ENCODE data around the gene NTM.

The NTM gene

GRCh38 chr11:132052342-132052741 is 681.9 kb downstream of the NTM start:
- DNase-seq (ENCODE audit: insufficient read length, low spot score) = no peak
- FAIRE-seq = no peak
- TF ChIP-seq, protein P1, sequence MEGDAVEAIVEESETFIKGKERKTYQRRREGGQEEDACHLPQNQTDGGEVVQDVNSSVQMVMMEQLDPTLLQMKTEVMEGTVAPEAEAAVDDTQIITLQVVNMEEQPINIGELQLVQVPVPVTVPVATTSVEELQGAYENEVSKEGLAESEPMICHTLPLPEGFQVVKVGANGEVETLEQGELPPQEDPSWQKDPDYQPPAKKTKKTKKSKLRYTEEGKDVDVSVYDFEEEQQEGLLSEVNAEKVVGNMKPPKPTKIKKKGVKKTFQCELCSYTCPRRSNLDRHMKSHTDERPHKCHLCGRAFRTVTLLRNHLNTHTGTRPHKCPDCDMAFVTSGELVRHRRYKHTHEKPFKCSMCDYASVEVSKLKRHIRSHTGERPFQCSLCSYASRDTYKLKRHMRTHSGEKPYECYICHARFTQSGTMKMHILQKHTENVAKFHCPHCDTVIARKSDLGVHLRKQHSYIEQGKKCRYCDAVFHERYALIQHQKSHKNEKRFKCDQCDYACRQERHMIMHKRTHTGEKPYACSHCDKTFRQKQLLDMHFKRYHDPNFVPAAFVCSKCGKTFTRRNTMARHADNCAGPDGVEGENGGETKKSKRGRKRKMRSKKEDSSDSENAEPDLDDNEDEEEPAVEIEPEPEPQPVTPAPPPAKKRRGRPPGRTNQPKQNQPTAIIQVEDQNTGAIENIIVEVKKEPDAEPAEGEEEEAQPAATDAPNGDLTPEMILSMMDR (IDR thresholded peaks at IDR 0.05; ENCODE audit: insufficient read depth, missing control alignments) = no peak

DNA sequence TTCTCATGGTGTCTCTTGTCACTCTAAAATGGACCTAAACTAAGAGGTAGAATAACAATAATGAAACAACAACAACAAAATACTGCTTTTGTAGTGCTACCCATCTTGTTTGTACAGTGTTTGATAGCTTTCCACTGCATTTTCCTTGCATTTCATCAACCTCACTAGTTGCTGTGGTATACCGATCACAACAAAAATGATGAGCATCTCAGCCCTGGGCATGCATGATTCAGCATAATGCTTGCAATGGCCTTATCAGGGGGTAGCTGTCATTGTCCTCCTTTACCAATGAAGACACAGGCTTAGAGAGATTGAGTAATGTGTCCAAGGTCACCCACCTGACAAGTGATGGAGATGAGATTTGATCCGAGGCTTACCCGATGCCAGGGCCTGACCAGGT is 682.5 kb downstream of the NTM start:
- TF ChIP-seq, protein P1 (IDR thresholded peaks at IDR 0.05; ENCODE audit: insufficient read depth, missing control alignments) = no peak
- no peak for FAIRE-seq
- DNase-seq (ENCODE audit: insufficient read length, low spot score) = no peak

GRCh38 chr11:132054822-132055221 is 684.4 kb downstream of the NTM start:
- TF ChIP-seq, protein P1 (IDR thresholded peaks at IDR 0.05; ENCODE audit: insufficient read depth, missing control alignments) = no peak
- FAIRE-seq (no peak), DNase-seq (ENCODE audit: insufficient read length, low spot score) (no peak)

DNA sequence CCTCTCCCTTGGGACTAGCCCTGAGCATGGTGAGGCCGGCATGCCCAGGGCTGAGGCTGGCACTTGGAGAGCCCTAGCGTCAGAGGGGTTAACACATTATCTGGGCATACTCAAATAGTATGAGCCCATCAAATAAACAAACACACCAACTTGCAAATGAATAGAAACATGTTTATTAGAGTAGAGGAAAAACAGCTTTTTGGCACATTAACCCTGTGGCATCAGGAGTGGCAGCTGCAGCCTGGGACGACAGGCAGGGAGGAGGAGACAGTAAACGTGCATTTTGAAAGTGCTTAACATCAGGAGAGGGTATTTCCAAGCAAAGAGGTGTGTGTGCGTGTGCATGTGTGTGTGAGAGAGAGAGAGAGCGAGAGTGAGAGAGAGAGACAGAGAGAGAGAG is 684.9 kb downstream of the NTM start:
- TF ChIP-seq, protein P1 (IDR thresholded peaks at IDR 0.05; ENCODE audit: insufficient read depth, missing control alignments) = no peak
- DNase-seq (ENCODE audit: insufficient read length, low spot score) = no peak
- no peak for FAIRE-seq

DNA sequence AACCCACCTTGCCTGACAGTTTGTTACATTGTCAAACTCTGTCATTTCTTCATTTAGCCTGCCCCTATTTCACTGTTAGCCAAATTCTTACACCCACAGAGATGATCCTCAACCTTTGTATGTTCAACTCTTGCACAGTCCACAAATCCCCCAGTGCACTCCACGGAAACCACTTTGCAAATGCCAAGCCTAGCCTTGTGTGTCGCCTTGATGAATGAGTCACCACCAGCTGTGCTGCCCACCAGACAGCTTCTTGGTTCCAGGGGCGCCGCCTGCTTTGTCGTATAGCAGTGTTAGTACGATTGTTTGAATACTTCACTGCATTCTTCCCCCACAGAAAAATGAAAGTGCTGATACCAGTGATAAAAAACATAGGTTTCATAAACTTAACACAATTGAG is 686.3 kb downstream of the NTM start:
- TF ChIP-seq, protein P1 (IDR thresholded peaks at IDR 0.05; ENCODE audit: insufficient read depth, missing control alignments) = no peak
- DNase-seq (ENCODE audit: insufficient read length, low spot score) (no peak), FAIRE-seq (no peak)

DNA sequence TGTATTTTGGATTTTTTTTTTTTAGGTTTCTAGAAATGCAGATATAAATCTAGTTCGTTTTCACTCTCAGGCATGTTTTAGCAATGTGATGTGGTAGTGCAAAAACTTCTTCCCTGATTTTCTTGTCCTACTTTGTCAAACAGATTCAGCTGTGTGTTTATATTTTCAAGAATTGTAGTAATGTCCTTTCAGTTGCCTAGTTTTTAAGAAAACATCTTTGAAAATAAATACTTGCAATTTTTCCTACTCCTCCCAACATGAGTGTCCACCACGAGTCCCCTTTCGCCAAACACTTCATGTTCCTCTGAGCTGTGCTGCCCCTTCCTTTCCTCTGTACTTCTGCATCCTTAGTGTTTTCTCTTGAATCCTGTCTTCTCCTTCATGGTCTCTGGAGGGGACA is 686.9 kb downstream of the NTM start:
- TF ChIP-seq, protein P1 (IDR thresholded peaks at IDR 0.05; ENCODE audit: insufficient read depth, missing control alignments) = no peak
- FAIRE-seq = no peak
- DNase-seq (ENCODE audit: insufficient read length, low spot score) = no peak

DNA sequence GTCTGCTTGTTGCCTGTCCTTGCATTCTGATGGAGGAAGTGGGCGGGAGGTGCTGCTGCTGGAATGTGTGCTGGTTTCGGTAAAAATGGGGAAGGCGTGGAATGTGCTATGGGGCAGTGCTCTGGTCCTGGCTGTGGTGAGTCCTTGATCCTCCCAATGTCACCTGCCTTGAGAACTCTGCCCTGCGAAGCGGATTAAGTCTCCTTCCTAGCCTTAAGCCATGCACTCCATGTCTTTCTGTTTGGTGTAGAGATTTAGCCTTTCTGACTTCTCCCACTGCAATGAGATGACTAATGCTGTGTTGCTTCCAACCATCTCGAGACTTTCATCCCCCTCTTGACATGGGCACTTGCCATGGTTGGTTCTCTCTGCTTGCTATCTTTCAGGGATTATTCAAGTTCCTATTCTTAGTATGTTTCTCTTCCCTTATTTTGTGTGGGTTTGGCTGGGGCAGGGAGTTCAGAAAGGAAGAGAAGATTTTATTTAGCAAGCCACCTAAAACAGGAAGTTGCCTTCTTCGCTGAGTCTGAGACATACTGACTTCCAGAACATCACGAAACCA is 687.9 kb downstream of the NTM start:
- FAIRE-seq (no peak), DNase-seq (ENCODE audit: insufficient read length, low spot score) (no peak)
- TF ChIP-seq, protein P1 (IDR thresholded peaks at IDR 0.05; ENCODE audit: insufficient read depth, missing control alignments) = no peak
